Measurements from ENCODE around the gene SUMO1. TPM values are rescaled to one million over a fixed set of nuclear protein-coding genes. Genes with fewer than 3 reads are reported as not detected.

The SUMO1 gene
- total RNA-seq, 1 donor from 2014 or later, result 38.8 TPM

GRCh38 chr2:202165208-202165607 lies 73.2 kb downstream of the SUMO1 start:
- Histone ChIP-seq H3K27ac (no peak overlapping the region), H3K9me3 (no peaks in the 10 kb centered on the region), H3K36me3 (no peaks in the 10 kb centered on the region), H3K4me3 (no peak overlapping the region), H3K4me1 (no peaks in the 10 kb centered on the region), H3K27me3 (no peaks in the 10 kb centered on the region)
- no peak for TF ChIP-seq CTCF (IDR thresholded peaks at IDR 0.05)
- no peak for TF ChIP-seq POLR2A (IDR thresholded peaks at IDR 0.05)
- TF ChIP-seq POLR2AphosphoS5 (IDR thresholded peaks at IDR 0.05; ENCODE audit: insufficient read depth in 1 of 2, low read depth in 1 of 2), result no peak
- intact Hi-C loops (cut with DNase I), result no loop called here
- no peak for DNase-seq (ENCODE audit: extremely low spot score in 2 of 2)

- no peaks in the 10 kb centered on the region for H3K4me1 ChIP-seq
- DNase-seq (ENCODE audit: extremely low spot score in 2 of 2), result no peak
- no peaks in the 10 kb centered on the region for H3K36me3 ChIP-seq
- H3K4me3 ChIP-seq, result no peak overlapping the region
- TF ChIP-seq POLR2A (IDR thresholded peaks at IDR 0.05) (no peak), POLR2AphosphoS5 (IDR thresholded peaks at IDR 0.05; ENCODE audit: insufficient read depth in 1 of 2, low read depth in 1 of 2) (no peak), CTCF (IDR thresholded peaks at IDR 0.05) (no peak)
- no peaks in the 10 kb centered on the region for H3K27me3 ChIP-seq
- H3K9me3 ChIP-seq, result no peaks in the 10 kb centered on the region
- no peak overlapping the region for H3K27ac ChIP-seq
- intact Hi-C loops (cut with DNase I), result no loop called here
Measured at GRCh38 chr2:202164411-202164810, 74.0 kb downstream of the SUMO1 start.

- H3K4me3 ChIP-seq, result no peak overlapping the region
- H3K27ac ChIP-seq, result no peak overlapping the region
- DNase-seq (ENCODE audit: extremely low spot score in 2 of 2), result no peak
- H3K27me3 ChIP-seq, result no peaks in the 10 kb centered on the region
- TF ChIP-seq POLR2AphosphoS5 (IDR thresholded peaks at IDR 0.05; ENCODE audit: insufficient read depth in 1 of 2, low read depth in 1 of 2), result no peak
- no peak for TF ChIP-seq CTCF (IDR thresholded peaks at IDR 0.05)
- TF ChIP-seq POLR2A (IDR thresholded peaks at IDR 0.05), result no peak
- H3K4me1 ChIP-seq, result no peaks in the 10 kb centered on the region
- no peaks in the 10 kb centered on the region for H3K36me3 ChIP-seq
- H3K9me3 ChIP-seq, result no peaks in the 10 kb centered on the region
- intact Hi-C loops (cut with DNase I), result no loop called here
Measured at GRCh38 chr2:202161151-202161835, 77.1 kb downstream of the SUMO1 start.

GRCh38 chr2:202158796-202159195 lies 79.6 kb downstream of the SUMO1 start:
- H3K36me3 ChIP-seq, result no peaks in the 10 kb centered on the region
- H3K4me3 ChIP-seq, result no peak overlapping the region
- TF ChIP-seq CTCF (IDR thresholded peaks at IDR 0.05), result no peak
- no peak for TF ChIP-seq POLR2A (IDR thresholded peaks at IDR 0.05)
- no peak for TF ChIP-seq POLR2AphosphoS5 (IDR thresholded peaks at IDR 0.05; ENCODE audit: insufficient read depth in 1 of 2, low read depth in 1 of 2)
- DNase-seq (ENCODE audit: extremely low spot score in 2 of 2), result no peak
- H3K27me3 ChIP-seq, result no peaks in the 10 kb centered on the region
- H3K27ac ChIP-seq, result no peak overlapping the region
- intact Hi-C loops (cut with DNase I), result no loop called here
- no peaks in the 10 kb centered on the region for H3K9me3 ChIP-seq
- no peaks in the 10 kb centered on the region for H3K4me1 ChIP-seq

- Histone ChIP-seq H3K4me1 (no peaks in the 10 kb centered on the region), H3K9me3 (no peaks in the 10 kb centered on the region), H3K27me3 (no peaks in the 10 kb centered on the region), H3K4me3 (no peak overlapping the region), H3K36me3 (no peaks in the 10 kb centered on the region), H3K27ac (no peak overlapping the region)
- no peak for DNase-seq (ENCODE audit: extremely low spot score in 2 of 2)
- intact Hi-C loops (cut with DNase I), result no loop called here
- no peak for TF ChIP-seq POLR2A (IDR thresholded peaks at IDR 0.05)
- TF ChIP-seq POLR2AphosphoS5 (IDR thresholded peaks at IDR 0.05; ENCODE audit: insufficient read depth in 1 of 2, low read depth in 1 of 2), result no peak
- no peak for TF ChIP-seq CTCF (IDR thresholded peaks at IDR 0.05)
Measured at GRCh38 chr2:202157211-202157990, 81.0 kb downstream of the SUMO1 start.

All from vagina (tissue), 2 donors.